Measurements from ENCODE around the gene AXDND1.

GRCh38 chr1:179448437-179449149 lies 82.8 kb downstream of the AXDND1 start:
- no peak for TF ChIP-seq CTCF (IDR thresholded peaks at IDR 0.05)
- no peak for TF ChIP-seq POLR2A (IDR thresholded peaks at IDR 0.05)
